ENCODE measurements around the gene VSTM2B.
"Not testable (repeated sequence)": the region's sequence is repeated elsewhere in the genome, so short reads cannot be mapped to it uniquely, and the experiment has no call there.

The VSTM2B gene

DNA sequence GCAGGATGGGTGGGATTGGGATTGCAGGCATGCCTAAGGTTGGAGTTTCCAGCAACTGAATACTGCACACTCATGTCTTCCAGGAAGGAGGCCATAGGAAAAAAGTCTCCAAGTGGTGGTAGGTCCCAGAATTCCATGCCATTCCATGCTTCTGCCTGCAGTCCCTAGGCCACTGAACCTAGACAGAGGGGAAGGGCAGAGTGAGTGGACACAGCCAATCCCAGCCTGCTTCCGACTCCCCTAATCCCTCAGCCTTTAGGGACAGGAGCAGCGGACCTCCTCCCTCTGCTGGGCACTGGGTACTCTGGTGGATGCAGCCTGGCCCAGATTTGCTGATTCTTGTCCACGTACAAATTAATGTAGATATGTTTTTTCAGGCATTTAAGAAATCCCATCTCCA is 17.0 kb downstream of the VSTM2B start:
- Histone ChIP-seq H3K27me3 (ENCODE audit: control insufficient read depth, insufficient read depth, low read length) (no peaks in the 10 kb centered on the region), H3K4me1 (no peaks in the 10 kb centered on the region)
- TF ChIP-seq, protein P1, sequence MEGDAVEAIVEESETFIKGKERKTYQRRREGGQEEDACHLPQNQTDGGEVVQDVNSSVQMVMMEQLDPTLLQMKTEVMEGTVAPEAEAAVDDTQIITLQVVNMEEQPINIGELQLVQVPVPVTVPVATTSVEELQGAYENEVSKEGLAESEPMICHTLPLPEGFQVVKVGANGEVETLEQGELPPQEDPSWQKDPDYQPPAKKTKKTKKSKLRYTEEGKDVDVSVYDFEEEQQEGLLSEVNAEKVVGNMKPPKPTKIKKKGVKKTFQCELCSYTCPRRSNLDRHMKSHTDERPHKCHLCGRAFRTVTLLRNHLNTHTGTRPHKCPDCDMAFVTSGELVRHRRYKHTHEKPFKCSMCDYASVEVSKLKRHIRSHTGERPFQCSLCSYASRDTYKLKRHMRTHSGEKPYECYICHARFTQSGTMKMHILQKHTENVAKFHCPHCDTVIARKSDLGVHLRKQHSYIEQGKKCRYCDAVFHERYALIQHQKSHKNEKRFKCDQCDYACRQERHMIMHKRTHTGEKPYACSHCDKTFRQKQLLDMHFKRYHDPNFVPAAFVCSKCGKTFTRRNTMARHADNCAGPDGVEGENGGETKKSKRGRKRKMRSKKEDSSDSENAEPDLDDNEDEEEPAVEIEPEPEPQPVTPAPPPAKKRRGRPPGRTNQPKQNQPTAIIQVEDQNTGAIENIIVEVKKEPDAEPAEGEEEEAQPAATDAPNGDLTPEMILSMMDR (IDR thresholded peaks at IDR 0.05) = no peak

DNA sequence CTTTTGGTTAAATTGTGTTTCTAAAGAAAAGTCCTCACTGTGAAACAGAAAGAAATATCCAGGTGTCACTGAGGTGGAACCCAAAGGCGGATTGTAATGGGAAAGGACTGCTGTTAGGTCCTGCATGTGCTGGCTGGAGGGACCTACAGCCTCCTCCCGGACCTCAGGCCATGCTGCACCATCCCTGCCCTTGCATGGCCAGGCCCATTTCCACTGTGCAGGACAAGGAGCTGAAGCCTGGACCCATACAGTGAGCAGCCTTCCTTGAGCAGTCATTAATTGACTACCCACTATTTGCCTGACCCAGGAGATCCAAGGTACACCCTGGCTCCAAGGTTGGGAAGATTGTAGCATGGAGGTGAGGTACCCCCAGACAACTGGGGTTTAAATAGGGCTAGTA is 17.6 kb downstream of the VSTM2B start:
- Histone ChIP-seq H3K27me3 (ENCODE audit: control insufficient read depth, insufficient read depth, low read length) (no peaks in the 10 kb centered on the region), H3K9me3 (ENCODE audit: control insufficient read depth, low read length) (no peaks in the 10 kb centered on the region)
- TF ChIP-seq, protein P1 (IDR thresholded peaks at IDR 0.05) = no peak

More for the DNA sequence above, 17.0 kb downstream of the VSTM2B start:
- Histone ChIP-seq H3K9ac (no peak overlapping the region), H3K4me3 (ENCODE audit: low read depth, low read length) (no peak overlapping the region), H2AFZ (no peak overlapping the region), H3K36me3 (ENCODE audit: control insufficient read depth, insufficient read depth, low read length) (no peaks in the 10 kb centered on the region), H3K4me2 (ENCODE audit: low read length) (no peak overlapping the region), H3K27ac (no peak overlapping the region), H3K9me3 (ENCODE audit: control insufficient read depth, low read length) (no peaks in the 10 kb centered on the region), H3K79me2 (no peaks in the 10 kb centered on the region)

DNA sequence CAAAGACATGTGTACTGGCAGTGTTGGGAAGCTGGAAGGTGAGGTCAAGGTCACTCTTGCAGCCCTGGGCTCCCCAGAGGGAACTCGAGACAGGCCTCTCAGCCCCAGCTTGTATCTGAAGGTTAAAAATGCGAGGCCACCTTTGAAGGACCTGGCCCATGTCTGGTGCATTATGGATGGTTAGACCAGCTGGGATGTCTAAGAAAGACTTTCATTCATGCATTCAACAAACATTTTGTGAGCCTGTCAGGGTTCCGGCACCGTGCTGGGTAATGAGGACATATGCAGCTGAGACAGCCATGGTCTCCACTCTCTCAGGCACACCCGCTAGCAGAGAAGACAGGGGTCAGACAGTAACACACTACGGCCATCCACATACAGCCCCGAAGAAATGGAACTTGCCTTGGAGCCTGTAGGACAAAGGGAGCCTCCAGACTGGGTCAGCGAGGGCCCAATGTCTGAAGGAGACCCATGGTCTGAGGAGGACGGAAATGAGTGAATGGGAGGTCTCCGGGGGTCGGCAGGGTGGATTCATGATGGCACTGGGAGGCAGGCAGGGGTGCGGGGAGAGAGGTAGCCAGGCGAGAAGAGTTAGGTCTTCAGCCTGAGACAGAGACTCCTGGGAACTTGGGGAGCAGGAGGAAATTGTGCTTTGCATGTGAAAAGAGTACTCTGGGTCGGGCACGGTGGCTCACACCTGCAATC is 19.0 kb downstream of the VSTM2B start:
- H3K4me1 ChIP-seq = no peaks in the 10 kb centered on the region
- H2AFZ ChIP-seq = no peak overlapping the region
- H3K27me3 ChIP-seq (ENCODE audit: control insufficient read depth, insufficient read depth, low read length) = no peaks in the 10 kb centered on the region
- H3K4me3 ChIP-seq (ENCODE audit: low read depth, low read length) = no peak overlapping the region
- no peak overlapping the region for H3K27ac ChIP-seq
- TF ChIP-seq, protein P1 (IDR thresholded peaks at IDR 0.05) = no peak
- H3K36me3 ChIP-seq (ENCODE audit: control insufficient read depth, insufficient read depth, low read length) = no peaks in the 10 kb centered on the region
- no peak overlapping the region for H3K9ac ChIP-seq
- H3K9me3 ChIP-seq (ENCODE audit: control insufficient read depth, low read length) = no peaks in the 10 kb centered on the region
- no peaks in the 10 kb centered on the region for H3K79me2 ChIP-seq
- H3K4me2 ChIP-seq (ENCODE audit: low read length) = no peak overlapping the region

More for the DNA sequence above, 17.6 kb downstream of the VSTM2B start:
- H3K79me2 ChIP-seq = no peaks in the 10 kb centered on the region
- H3K9ac ChIP-seq = no peak overlapping the region
- no peak overlapping the region for H3K4me2 ChIP-seq (ENCODE audit: low read length)
- no peak overlapping the region for H3K27ac ChIP-seq
- no peak overlapping the region for H3K4me3 ChIP-seq (ENCODE audit: low read depth, low read length)
- H2AFZ ChIP-seq = no peak overlapping the region
- H3K36me3 ChIP-seq (ENCODE audit: control insufficient read depth, insufficient read depth, low read length) = no peaks in the 10 kb centered on the region
- no peaks in the 10 kb centered on the region for H3K4me1 ChIP-seq

DNA sequence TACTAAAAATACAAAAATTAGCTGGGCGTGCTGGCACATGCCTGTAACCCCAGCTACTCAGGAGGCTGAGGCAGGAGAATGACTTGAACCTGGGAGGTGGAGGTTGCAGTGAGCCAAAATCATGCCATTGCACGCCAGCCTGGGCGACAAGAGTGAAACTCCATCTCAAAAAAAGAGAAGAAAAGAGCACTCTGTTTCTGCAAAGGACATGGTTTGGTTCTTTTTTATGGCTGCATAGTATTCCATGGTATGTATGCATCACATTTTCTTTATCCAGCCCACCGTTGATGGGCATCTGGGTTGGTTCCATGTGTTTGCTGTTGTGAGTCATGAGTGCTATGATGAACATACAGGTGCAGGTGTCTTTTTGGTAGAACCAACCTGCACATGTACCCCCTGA is 19.7 kb downstream of the VSTM2B start:
- H3K27ac ChIP-seq; H3K4me2 ChIP-seq (ENCODE audit: low read length); H3K9ac ChIP-seq; H3K4me1 ChIP-seq; H3K4me3 ChIP-seq (ENCODE audit: low read depth, low read length); H3K36me3 ChIP-seq (ENCODE audit: control insufficient read depth, insufficient read depth, low read length); H2AFZ ChIP-seq; H3K27me3 ChIP-seq (ENCODE audit: control insufficient read depth, insufficient read depth, low read length); H3K79me2 ChIP-seq; H3K9me3 ChIP-seq (ENCODE audit: control insufficient read depth, low read length): not testable (repeated sequence)

DNA sequence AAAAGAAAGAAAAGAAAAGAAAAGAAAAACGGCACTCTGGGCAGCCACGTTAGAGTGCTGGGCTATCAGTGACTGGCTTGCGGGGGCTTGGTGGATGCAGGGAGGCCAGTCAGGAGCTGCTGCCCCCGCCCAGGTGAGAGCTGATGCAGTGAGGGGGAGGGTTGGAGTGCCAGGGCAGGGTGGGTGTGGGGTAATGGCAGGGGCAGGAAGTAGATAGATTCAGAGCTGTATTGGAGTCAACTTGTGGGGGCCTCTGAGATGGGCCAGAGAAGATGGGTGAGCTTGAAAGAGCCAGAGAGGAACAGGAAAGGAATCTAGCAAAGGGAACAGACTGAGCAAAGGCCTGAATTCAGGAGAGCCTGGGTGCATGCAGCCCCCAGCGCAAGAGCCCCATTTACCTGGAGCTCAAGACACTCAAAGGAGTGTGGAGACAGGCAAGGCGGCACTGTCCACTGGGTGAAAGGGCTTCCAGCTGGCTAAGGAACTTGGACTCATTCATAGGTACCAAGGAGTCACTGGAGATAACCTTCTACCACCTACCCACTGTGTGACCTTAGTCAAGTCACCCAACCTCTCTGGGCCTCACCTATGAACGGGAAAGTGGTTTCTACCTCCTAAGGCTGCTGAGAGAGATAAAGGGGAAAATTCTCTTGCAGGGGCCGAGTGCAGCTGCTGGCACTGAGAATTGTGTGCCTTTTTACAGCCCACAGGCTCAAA is 20.2 kb downstream of the VSTM2B start:
- Histone ChIP-seq H3K4me2 (ENCODE audit: low read length) (no peak overlapping the region), H2AFZ (no peak overlapping the region), H3K36me3 (ENCODE audit: control insufficient read depth, insufficient read depth, low read length) (no peaks in the 10 kb centered on the region), H3K9ac (no peak overlapping the region), H3K9me3 (ENCODE audit: control insufficient read depth, low read length) (no peaks in the 10 kb centered on the region), H3K4me3 (ENCODE audit: low read depth, low read length) (no peak overlapping the region), H3K27ac (no peak overlapping the region), H3K27me3 (ENCODE audit: control insufficient read depth, insufficient read depth, low read length) (no peaks in the 10 kb centered on the region), H3K4me1 (no peaks in the 10 kb centered on the region), H3K79me2 (no peaks in the 10 kb centered on the region)
- TF ChIP-seq, protein P1 (IDR thresholded peaks at IDR 0.05) = no peak
